Epidermal melanocyte (primary cell): ENCODE results near the gene NEK11.
"Not testable (repeated sequence)": the region's sequence is repeated elsewhere in the genome, so short reads cannot be mapped to it uniquely, and the experiment has no call there.

Source experiments
- DNase-seq: peaks from one replicate; pipeline ENCODE4 v3.0.0; 2011; ENCODE audit warnings: low spot score; ENCODE audit not compliant: insufficient read length

NEK11 gene

GRCh38 chr3:131285456-131285855 is 258.8 kb downstream of the NEK11 start:
- no peak for DNase-seq

- DNase-seq, result no peak
Observed at GRCh38 chr3:131299836-131300235, 273.2 kb downstream of the NEK11 start.

GRCh38 chr3:131303848-131304247 is 277.2 kb downstream of the NEK11 start:
- no peak for DNase-seq

- DNase-seq, result no peak
Observed at GRCh38 chr3:131304890-131305289, 278.2 kb downstream of the NEK11 start.

GRCh38 chr3:131306242-131306641 is 279.6 kb downstream of the NEK11 start:
- no peak for DNase-seq

- no peak for DNase-seq
Observed at GRCh38 chr3:131314318-131314717, 287.6 kb downstream of the NEK11 start.

- DNase-seq, result no peak
Observed at GRCh38 chr3:131315162-131315561, 288.5 kb downstream of the NEK11 start.

GRCh38 chr3:131317667-131318066 is 291.0 kb downstream of the NEK11 start:
- no peak for DNase-seq

GRCh38 chr3:131323014-131323413 is 296.3 kb downstream of the NEK11 start:
- DNase-seq, result no peak

GRCh38 chr3:131323792-131324191 is 297.1 kb downstream of the NEK11 start:
- DNase-seq, result no peak

- no peak for DNase-seq
Observed at GRCh38 chr3:131324923-131325322, 298.2 kb downstream of the NEK11 start.

GRCh38 chr3:131326307-131326706 is 299.6 kb downstream of the NEK11 start:
- DNase-seq, result no peak

GRCh38 chr3:131328721-131329120 is 302.0 kb downstream of the NEK11 start:
- no peak for DNase-seq

GRCh38 chr3:131329774-131330173 is 303.1 kb downstream of the NEK11 start:
- no peak for DNase-seq

GRCh38 chr3:131331456-131332085 is 304.9 kb downstream of the NEK11 start:
- not testable (repeated sequence) for DNase-seq

GRCh38 chr3:131338948-131339640 is 312.4 kb downstream of the NEK11 start:
- DNase-seq, result no peak

GRCh38 chr3:131341761-131342160 is 315.1 kb downstream of the NEK11 start:
- DNase-seq, result no peak

GRCh38 chr3:131348911-131349310 is 322.2 kb downstream of the NEK11 start:
- DNase-seq, result no peak

- DNase-seq, result no peak
Observed at GRCh38 chr3:131349454-131349853, 322.8 kb downstream of the NEK11 start.

GRCh38 chr3:131349946-131350347 is 323.3 kb downstream of the NEK11 start:
- DNase-seq, result no peak

- DNase-seq, result no peak
Observed at GRCh38 chr3:131350506-131350905, 323.8 kb downstream of the NEK11 start.

- DNase-seq, result no peak
Observed at GRCh38 chr3:131353016-131353877, 326.6 kb downstream of the NEK11 start.
